ENCODE results near the gene WDR45B. TPM values are rescaled to one million over a fixed set of nuclear protein-coding genes. Genes with fewer than 3 reads are reported as not detected.
A peak's percentile ranks its signal among the peaks of the same experiment; 100 is the strongest.

Gene WDR45B
- total and polyA plus RNA-seq, 8 donors, result 28.3 to 63.2 (median 46.9) TPM

GRCh38 chr17:82605939-82606600, 42.2 kb downstream of the WDR45B start:
- TF ChIP-seq CTCF (IDR thresholded peaks at IDR 0.05), result no peak
- DNase-seq (no peak), ATAC-seq (no peak), FAIRE-seq (no peak)
- Histone ChIP-seq H3K27ac (no peak overlapping the region), H3K27me3 (no peaks in the 10 kb centered on the region), H3K4me1 (no peaks in the 10 kb centered on the region), H3K4me3 (no peak overlapping the region), H3K36me3 (peaks cover 5 to 33% (median 14%) of the 10 kb centered on the region in 3 donors), H3K9me3 (no peaks in the 10 kb centered on the region)
- intact Hi-C loops (cut with DNase I), result no loop called here
- WGBS, 2 donors, result 89 to 93% methylated on average over 16 of the region's 16 CpGs

- intact Hi-C loops (cut with DNase I), result no loop called here
- Histone ChIP-seq H3K27ac (no peak overlapping the region), H3K27me3 (no peaks in the 10 kb centered on the region), H3K36me3 (peaks cover 5 to 33% (median 14%) of the 10 kb centered on the region in 3 donors), H3K9me3 (no peaks in the 10 kb centered on the region), H3K4me1 (no peaks in the 10 kb centered on the region), H3K4me3 (no peak overlapping the region)
- no peak for DNase-seq
- ATAC-seq, result no peak
- no peak for FAIRE-seq
- no peak for TF ChIP-seq CTCF (IDR thresholded peaks at IDR 0.05)
- 96 to 97% methylated on average over 7 of the region's 7 CpGs for WGBS, 2 donors
Observed at GRCh38 chr17:82604532-82604931, 43.7 kb downstream of the WDR45B start.

GRCh38 chr17:82603981-82604448, 44.2 kb downstream of the WDR45B start:
- Histone ChIP-seq H3K9me3 (no peaks in the 10 kb centered on the region), H3K4me3 (no peak overlapping the region), H3K36me3 (peaks cover 5 to 33% (median 14%) of the 10 kb centered on the region in 3 donors), H3K27ac (no peak overlapping the region), H3K27me3 (no peaks in the 10 kb centered on the region), H3K4me1 (no peaks in the 10 kb centered on the region)
- ATAC-seq (peak in 3 of 4 donors; percentile 21 to 76 (median 55)), DNase-seq (peak in 1 of 6 donors; percentile 56), FAIRE-seq (no peak)
- WGBS, 2 donors, result 85 to 87% methylated on average over 18 of the region's 18 CpGs
- intact Hi-C loops (cut with DNase I), result no loop called here
- TF ChIP-seq CTCF (IDR thresholded peaks at IDR 0.05), result no peak

GRCh38 chr17:82602986-82603710, 45.1 kb downstream of the WDR45B start:
- DNase-seq (no peak), FAIRE-seq (no peak), ATAC-seq (no peak)
- intact Hi-C loops (cut with DNase I), result no loop called here
- Histone ChIP-seq H3K4me1 (no peaks in the 10 kb centered on the region), H3K27ac (no peak overlapping the region), H3K27me3 (no peaks in the 10 kb centered on the region), H3K36me3 (peaks cover 5 to 33% (median 14%) of the 10 kb centered on the region in 3 donors), H3K9me3 (no peaks in the 10 kb centered on the region), H3K4me3 (no peak overlapping the region)
- 88 to 89% methylated on average over 20 of the region's 20 CpGs for WGBS, 2 donors
- TF ChIP-seq CTCF (IDR thresholded peaks at IDR 0.05), result no peak

- no peak for DNase-seq
- no peak for TF ChIP-seq CTCF (IDR thresholded peaks at IDR 0.05)
- no peak for ATAC-seq
- H3K4me1 ChIP-seq, result no peaks in the 10 kb centered on the region
- intact Hi-C loops (cut with DNase I), result no loop called here
- H3K36me3 ChIP-seq, result peaks cover 5 to 33% (median 14%) of the 10 kb centered on the region in 3 donors
- WGBS, 2 donors, result 87 to 91% methylated on average over 21 of the region's 21 CpGs
- no peaks in the 10 kb centered on the region for H3K27me3 ChIP-seq
- no peak for FAIRE-seq
- H3K9me3 ChIP-seq, result no peaks in the 10 kb centered on the region
- no peak overlapping the region for H3K4me3 ChIP-seq
- no peak overlapping the region for H3K27ac ChIP-seq
Observed at GRCh38 chr17:82602487-82602886, 45.8 kb downstream of the WDR45B start.
